NCI-H82 treated with DMSO at 0.1 percent for 48 hours (cell line): ENCODE measurements around the gene TBC1D5.
"Not testable (repeated sequence)": the region's sequence is repeated elsewhere in the genome, so short reads cannot be mapped to it uniquely, and the experiment has no call there.

Source experiments
- DNase-seq: peaks from one replicate; lab custom pipeline; 2025; ENCODE audit not compliant: unreplicated experiment; lab: John Stamatoyannopoulos, UW

TBC1D5 gene

DNA sequence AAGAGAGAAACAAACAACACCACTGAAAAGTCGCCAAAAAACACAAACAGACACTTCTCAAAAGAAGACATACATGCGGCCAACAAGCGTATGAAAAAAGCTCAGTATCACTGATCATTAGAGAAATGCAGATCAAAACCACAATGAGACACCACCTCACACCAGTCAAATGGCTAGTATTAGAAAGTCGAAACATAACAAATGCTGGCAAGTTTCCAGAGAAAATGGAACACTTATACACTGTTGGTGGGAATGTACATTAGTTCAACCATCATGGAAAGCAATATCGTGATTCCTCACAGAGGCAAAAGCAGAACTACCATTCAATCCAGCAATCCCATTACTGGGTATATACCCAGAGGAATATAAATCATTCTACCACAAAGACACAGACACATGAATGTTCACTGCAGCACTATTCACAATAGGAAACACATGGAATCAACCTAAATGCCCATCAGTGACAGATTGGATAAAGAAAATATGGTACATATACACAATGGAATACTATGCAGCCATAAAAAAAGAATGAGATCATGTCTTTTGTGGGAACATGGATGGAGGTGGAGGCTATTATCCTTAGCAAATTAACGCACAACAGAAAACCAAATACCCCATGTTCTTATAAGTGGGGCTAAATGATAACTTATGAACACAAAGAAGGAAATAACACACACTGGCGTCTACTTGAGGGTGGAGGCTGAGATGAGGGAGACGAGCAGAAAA is 93.6 kb downstream of the TBC1D5 start:
- DNase-seq: not testable (repeated sequence)

DNA sequence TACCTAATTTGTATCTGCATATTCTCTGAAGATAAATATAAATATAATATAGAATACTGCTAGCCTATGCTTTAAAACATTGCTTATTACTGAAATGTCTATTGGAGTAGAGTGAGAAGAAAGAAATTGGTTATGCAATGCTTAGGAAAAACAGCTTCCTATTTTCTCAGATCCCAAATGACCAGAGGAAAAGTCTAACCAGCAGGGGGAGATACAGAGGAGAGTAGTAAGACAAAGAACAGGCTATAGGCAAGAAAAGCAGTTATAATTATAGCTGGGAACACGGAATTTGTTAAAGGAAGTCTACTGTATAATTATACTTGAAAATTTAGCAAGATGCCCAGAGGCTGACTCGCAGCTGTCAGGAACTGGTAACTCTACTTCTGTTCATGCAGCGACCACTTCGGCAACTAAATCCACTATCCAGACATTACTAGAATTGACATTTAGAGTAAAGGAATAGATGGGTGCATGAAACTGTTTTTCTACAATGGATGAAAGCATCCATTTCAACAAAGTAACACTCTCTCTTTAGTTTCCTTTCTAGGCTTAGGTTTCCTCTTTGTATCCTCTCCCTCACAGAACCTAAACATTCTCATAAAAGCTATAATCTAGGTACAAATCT is 97.2 kb downstream of the TBC1D5 start:
- peak; percentile 26 for DNase-seq

DNA sequence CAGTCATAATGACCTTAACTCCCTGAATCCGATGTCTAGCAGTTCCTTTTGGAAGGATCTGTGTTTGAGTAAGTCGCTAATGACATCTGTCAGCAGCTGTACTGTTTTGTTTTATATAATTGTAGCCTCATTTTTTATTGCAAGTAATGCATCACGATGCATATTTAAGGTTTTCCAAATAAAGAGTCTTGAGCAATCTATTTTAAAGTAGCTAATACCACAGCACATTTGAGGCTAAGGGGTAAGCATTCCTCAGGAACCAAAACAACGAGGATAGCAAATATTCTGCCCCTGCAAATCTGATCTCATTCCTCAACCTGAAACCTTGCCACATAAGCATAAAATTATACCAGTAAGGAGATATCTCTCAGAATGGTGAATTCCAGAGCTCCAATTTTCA is 98.7 kb downstream of the TBC1D5 start:
- no peak for DNase-seq

DNA sequence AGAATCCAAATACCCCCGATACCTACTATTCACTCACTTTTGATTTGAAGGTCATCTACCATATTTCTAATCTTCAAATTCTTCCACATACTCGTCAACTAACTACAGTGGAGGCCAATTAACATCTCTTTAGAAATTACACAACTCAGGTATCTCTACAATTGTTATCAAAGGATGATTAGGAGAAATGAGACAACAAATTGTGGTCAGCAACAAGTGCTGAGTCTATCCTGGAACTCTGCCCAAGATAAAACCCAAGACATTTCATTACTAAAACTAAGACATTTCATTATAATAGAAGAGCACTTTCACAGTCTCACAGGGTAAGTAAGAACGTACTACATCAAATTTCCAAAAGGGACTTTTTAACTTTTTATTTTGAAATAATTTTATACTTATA is 100.0 kb downstream of the TBC1D5 start:
- no peak for DNase-seq

GRCh38 chr3:17640466-17640865 is 102.0 kb downstream of the TBC1D5 start:
- no peak for DNase-seq

DNA sequence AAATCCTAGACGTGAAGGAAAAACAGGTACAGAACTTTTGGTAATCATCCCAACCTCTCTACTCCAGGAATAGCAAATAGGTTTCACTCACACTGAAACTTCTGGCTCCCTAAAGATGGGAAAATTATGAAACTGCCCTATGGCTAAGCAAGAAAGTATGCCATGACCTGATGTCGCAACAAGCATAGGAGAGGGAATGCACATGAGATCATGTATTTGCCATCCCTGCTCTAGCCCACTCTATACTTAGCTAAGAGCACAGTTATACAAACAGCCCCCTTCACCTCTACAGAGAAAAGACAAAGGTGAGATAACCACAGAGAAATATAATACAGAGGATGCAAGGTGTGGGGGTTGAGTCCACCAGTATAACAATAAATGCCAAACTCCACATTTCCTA is 102.7 kb downstream of the TBC1D5 start:
- no peak for DNase-seq

DNA sequence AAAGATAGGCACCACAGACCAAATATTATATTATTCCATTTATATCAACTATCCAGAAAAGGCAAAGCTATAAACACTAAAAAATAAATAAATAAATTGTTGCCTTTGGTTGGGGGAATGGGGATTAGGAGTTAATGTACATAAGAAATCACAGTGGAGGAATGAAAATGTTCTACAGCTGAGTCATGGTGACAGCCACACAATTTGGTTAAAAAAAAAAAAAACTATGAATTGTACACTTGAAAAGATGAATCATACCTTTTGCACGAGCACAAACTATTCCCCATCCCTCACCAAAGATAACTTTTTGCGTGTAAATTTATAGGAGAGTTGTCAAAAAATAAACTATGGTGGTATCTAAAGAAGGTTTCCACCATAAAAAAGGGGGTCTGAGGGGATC is 103.2 kb downstream of the TBC1D5 start:
- DNase-seq: no peak

DNA sequence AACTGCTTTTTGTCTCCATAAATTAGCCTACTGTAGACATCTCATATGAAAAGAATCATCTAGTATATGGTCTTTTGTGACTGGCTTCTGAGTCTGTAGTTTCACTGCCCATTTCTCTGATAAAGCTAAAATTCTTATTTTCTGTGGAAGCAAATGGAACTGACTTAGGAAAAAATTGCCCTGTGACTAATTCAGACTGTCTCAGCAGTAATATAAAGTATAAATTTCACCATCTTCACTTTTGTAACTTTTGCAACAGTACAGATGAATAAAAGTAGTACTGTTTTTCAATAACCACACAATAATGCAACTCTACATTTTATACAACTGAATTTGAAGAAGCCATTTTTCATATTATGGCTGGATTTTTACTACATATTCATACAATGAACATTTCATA is 104.1 kb downstream of the TBC1D5 start:
- no peak for DNase-seq

- DNase-seq: not testable (repeated sequence)
These were observed 106.8 kb downstream of the TBC1D5 start for GRCh38 chr3:17635675-17636074.

DNA sequence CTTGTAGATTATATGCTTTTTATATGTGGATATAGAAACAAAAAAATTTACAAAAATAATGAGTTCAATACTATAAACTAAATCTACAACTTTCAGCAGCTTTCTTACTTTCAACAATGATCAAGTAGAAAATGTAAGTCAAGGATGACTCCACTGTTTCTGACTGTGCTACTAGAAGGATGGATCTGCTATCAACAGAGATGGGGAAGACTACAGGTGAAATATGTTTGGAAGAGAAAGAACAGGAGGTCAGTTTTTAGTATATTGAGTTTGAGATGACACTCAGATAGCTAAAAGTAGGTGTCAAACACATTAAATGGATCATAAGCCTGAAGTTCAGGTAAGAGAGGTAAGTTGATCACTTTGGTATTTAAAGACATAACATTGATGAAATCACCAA is 107.5 kb downstream of the TBC1D5 start:
- no peak for DNase-seq

DNA sequence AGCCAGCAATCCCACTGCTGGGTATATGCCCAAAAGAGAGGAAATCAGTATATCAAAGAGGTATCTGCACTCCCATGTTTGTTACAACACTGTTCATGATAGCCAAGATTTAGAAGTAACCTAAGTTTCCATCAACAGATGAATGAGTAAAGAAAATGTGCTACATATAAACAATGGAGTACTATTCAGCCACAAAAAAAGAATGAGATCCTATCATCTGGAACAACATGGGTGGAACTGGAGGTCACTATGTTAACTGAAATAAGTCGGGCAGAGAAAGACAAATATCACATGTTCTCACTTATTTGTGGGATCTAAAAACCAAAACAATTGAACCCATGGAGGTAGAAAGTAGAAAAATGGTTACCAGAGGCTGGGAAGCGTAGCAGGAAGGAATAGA is 108.2 kb downstream of the TBC1D5 start:
- DNase-seq: no peak

- no peak for DNase-seq
These were observed 109.9 kb downstream of the TBC1D5 start for GRCh38 chr3:17632401-17633100.

- no peak for DNase-seq
These were observed 110.8 kb downstream of the TBC1D5 start for GRCh38 chr3:17631609-17632008.

GRCh38 chr3:17629400-17629799 is 113.0 kb downstream of the TBC1D5 start:
- DNase-seq: no peak

DNA sequence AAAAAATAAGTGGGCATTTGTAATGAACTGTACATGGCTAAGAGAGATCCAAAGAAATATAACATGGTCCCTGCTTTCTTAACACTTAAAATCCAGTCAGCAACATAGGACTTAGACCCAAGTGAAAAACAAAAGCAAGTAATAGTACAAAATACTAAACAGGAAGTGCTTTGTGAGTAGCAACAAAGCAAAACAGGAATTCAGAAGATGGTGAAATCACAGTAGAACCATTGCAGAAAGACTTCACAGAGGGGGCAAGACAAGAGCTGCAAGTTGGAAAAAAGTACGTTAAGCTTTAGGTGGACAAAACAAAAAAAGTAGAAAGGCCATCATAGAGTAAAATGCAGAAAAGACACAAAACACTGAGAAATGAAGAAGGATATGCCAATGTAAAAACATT is 116.0 kb downstream of the TBC1D5 start:
- no peak for DNase-seq

DNA sequence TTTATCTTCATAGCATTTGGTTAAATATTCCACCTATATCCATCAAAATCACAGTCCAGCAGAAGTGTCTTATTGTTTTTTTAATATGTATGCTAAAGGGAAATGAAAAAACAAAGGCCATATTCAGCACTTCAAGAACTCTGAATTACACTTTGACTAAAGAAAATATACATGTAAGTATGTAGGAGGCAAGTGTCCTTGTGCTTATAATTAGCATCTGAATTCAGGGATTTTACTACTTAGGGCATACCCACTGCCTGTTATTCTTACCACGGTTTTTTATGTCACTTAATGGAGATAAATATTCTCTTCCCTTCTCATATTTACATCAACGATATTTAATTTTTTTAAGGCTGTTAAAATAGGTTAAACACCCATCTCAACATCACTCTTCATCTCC is 117.3 kb downstream of the TBC1D5 start:
- DNase-seq: no peak

DNA sequence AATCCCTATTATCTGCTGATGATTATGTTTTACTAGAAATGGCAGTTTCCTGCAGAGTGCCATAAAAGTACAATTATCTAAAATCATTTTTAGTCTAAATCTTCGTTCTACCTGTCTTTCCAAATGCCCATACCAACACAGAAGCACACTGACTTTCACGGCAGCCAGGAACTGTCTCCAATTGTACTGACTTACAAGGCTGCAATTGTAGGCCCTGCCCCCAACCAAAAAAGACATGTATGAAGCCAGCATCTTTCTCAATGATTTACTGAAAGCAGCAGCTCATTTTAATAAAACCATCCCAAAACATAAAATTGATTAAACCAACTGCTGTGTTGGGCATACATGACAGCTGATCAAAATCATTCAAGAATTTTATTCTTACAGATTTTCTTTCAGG is 119.0 kb downstream of the TBC1D5 start:
- no peak for DNase-seq

GRCh38 chr3:17619968-17620367 is 122.5 kb downstream of the TBC1D5 start:
- no peak for DNase-seq

- not testable (repeated sequence) for DNase-seq
These were observed 129.4 kb downstream of the TBC1D5 start for GRCh38 chr3:17613017-17613416.

DNA sequence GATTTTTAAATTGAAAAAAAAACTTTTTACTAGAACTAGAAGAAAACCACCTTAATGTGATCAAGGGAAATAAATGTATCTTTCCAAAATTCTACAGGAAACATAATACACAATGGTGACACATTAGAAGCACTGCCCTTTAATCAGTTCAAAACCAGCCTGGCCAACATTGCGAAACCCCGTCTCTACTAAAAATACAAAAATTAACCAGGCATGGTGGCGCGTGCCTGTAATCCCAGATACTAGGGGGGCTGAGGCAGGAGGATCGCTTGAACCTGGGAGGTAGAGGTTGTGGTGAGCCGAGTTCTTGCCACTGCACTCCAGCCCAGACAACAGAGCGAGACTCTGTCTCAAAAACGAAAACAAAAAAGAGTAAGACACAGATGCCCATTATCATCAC is 134.5 kb downstream of the TBC1D5 start:
- DNase-seq: no peak

GRCh38 chr3:17605934-17606333 is 136.5 kb downstream of the TBC1D5 start:
- DNase-seq: no peak

DNA sequence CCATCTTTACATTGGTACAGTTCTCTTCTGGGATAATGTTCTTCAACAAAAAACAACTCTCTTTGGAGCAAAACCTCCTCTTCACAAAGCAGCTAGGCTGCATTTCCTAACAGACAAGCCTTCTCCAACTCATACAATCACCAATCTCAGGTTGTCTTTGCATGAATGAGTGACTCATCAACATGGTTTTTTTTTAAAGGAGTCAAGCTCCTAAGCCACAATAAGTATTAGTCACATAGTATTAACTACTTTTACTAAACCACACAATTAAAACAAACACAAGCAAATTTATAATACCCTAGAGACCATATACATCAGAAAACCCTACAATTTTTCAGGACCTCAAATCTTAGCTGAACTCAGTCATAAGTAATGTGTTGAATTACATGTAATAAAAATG is 137.4 kb downstream of the TBC1D5 start:
- DNase-seq: no peak
